Measurements from ENCODE around the gene HEXD.

The HEXD gene

GRCh38 chr17:82457929-82458178 lies 39.7 kb downstream of the HEXD start:
- ATAC-seq = no peak

GRCh38 chr17:82458179-82458884 lies 40.2 kb downstream of the HEXD start, which contains the start of gene NARF:
NARF (plus strand) TSS chr17:82458741; CDS start chr17:82458804, 63 bp downstream.
- TF ChIP-seq OSR1 (CRISPR knock-in tag; IDR thresholded peaks at IDR 0.05) (no peak), ESRRG (CRISPR knock-in tag; IDR thresholded peaks at IDR 0.05) (peak; percentile 69; the same call in 1 of the 2 replicates), CSDC2 (CRISPR knock-in tag; IDR thresholded peaks at IDR 0.05) (0 out of 2 replicates have a peak, but pooled peaks have one; percentile 84), TOX (CRISPR knock-in tag; IDR thresholded peaks at IDR 0.05; ENCODE audit: borderline replicate concordance) (no peak), PATZ1 (CRISPR knock-in tag; IDR thresholded peaks at IDR 0.05; ENCODE audit: borderline replicate concordance) (0 out of 2 replicates have a peak, but pooled peaks have one; percentile 17), POU6F1 (CRISPR knock-in tag; IDR thresholded peaks at IDR 0.05; ENCODE audit: borderline replicate concordance, low read depth) (0 out of 2 replicates have a peak, but pooled peaks have one; percentile 86), GLIS3 (CRISPR knock-in tag; IDR thresholded peaks at IDR 0.05) (no peak; the same call in 1 of the 2 replicates), CSRNP3 (CRISPR knock-in tag; IDR thresholded peaks at IDR 0.05) (no peak), ZC3H10 (CRISPR knock-in tag; IDR thresholded peaks at IDR 0.05) (no peak), ZNF8 (CRISPR knock-in tag; IDR thresholded peaks at IDR 0.05) (peak; percentile 46; the same call in 1 of the 2 replicates), TSHZ2 (CRISPR knock-in tag; IDR thresholded peaks at IDR 0.05) (peak; percentile 30; the same call in 1 of the 2 replicates), RARB (CRISPR knock-in tag; IDR thresholded peaks at IDR 0.05) (no peak), ZFP3 (CRISPR knock-in tag; IDR thresholded peaks at IDR 0.05) (peak; percentile 80), SNAI2 (CRISPR knock-in tag; IDR thresholded peaks at IDR 0.05) (0 out of 2 replicates have a peak, but pooled peaks have one; percentile 52), ZFP30 (CRISPR knock-in tag; IDR thresholded peaks at IDR 0.05) (no peak), TCF4 (CRISPR knock-in tag; IDR thresholded peaks at IDR 0.05; ENCODE audit: borderline replicate concordance) (no peak)
- ATAC-seq = peak; percentile 99

More at GRCh38 chr17:82457929-82458178, 39.7 kb downstream of the HEXD start:
- TF ChIP-seq ZNF70 (CRISPR knock-in tag; IDR thresholded peaks at IDR 0.05) (no peak), SNAI2 (CRISPR knock-in tag; IDR thresholded peaks at IDR 0.05) (no peak; the same call in 1 of the 2 replicates)

GRCh38 chr17:82458885-82459424 lies 40.8 kb downstream of the HEXD start:
- peak; percentile 8 for ATAC-seq
- TF ChIP-seq ARNTL (CRISPR knock-in tag; IDR thresholded peaks at IDR 0.05; ENCODE audit: borderline replicate concordance, low read depth) (no peak), GLIS3 (CRISPR knock-in tag; IDR thresholded peaks at IDR 0.05) (no peak), ZC3H10 (CRISPR knock-in tag; IDR thresholded peaks at IDR 0.05) (no peak), ESRRG (CRISPR knock-in tag; IDR thresholded peaks at IDR 0.05) (no peak), ISL1 (CRISPR knock-in tag; IDR thresholded peaks at IDR 0.05) (no peak), ZNF70 (CRISPR knock-in tag; IDR thresholded peaks at IDR 0.05) (no peak), RARB (CRISPR knock-in tag; IDR thresholded peaks at IDR 0.05) (no peak), ZFP30 (CRISPR knock-in tag; IDR thresholded peaks at IDR 0.05) (no peak), TSHZ2 (CRISPR knock-in tag; IDR thresholded peaks at IDR 0.05) (no peak), TCF4 (CRISPR knock-in tag; IDR thresholded peaks at IDR 0.05; ENCODE audit: borderline replicate concordance) (no peak), PATZ1 (CRISPR knock-in tag; IDR thresholded peaks at IDR 0.05; ENCODE audit: borderline replicate concordance) (no peak), CSRNP3 (CRISPR knock-in tag; IDR thresholded peaks at IDR 0.05) (no peak), TOX (CRISPR knock-in tag; IDR thresholded peaks at IDR 0.05; ENCODE audit: borderline replicate concordance) (no peak), ZNF565 (CRISPR knock-in tag; conservative IDR thresholded peaks at IDR 0.05; ENCODE audit: low read depth) (no peak), PPARA (CRISPR knock-in tag; IDR thresholded peaks at IDR 0.05; ENCODE audit: borderline replicate concordance) (no peak), CSDC2 (CRISPR knock-in tag; IDR thresholded peaks at IDR 0.05) (no peak), ZNF8 (CRISPR knock-in tag; IDR thresholded peaks at IDR 0.05) (no peak)
